Stimulated activated CD8-positive, alpha-beta memory T cell treated with anti-CD3 and anti-CD28 coated beads, Interleukin-15, amount 100 ng/mL, for 4 hours (primary cell): ENCODE measurements around the gene SLC35F3.
A peak's percentile ranks its signal among the peaks of the same experiment; 100 is the strongest.
"Not testable (repeated sequence)": the region's sequence is repeated elsewhere in the genome, so short reads cannot be mapped to it uniquely, and the experiment has no call there.

Experiments used
- DNase-seq, 2 donors: peaks; one replicate each; pipeline ENCODE4 v3.0.0-alpha.2; 2020; ENCODE audit warnings: low read depth in 2 of 2

Gene SLC35F3

DNA sequence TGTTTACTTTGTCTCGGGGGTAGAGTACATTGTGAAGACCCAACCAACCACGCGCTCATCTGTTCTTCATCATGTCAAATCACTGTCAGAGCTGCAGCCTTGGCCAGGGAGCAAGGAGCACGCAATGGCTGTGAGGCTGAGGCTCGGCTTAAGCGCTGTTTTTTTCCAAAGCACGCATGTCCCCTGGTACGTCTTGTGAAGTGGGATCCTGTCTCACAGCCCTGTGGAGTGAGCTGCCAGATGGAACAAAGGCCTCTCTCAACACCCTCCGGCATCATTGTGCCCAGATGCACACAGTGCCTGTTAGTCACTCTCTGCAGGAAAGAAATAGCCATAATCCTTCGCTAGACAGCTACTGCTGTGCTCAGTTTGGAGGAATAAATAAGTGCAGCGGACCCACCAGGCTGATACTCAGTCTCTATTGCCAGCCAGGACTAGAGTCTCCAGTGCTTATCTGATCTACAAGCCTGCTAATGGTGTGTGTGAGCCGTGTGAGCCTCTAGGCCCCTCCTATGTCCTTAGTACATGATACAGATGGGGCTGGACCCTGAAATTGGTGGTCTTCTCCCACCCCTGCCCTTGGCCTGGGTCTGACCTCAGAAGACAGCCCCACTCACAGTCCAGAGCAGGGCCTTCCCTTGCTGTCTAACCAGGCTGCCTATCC lies 377.5 kb downstream of the SLC35F3 start:
- no peak for DNase-seq

DNA sequence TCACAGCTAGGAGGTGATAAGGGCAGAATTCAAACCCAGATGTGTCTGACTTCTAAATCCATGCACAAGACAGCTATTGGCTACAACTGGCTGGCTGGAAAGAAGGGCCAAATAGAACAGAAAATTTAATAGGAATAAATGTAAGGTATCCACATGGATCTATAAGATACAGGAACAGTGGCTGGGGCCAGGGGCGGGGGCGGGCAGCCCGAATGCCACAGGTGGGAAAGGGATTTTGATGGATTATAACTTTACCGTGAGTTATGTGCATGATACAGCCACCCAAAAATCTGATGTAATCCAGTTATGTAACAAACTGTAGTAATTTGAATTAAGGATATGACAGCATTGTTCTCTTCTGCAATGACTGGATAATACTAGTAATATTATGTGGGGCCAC lies 381.7 kb downstream of the SLC35F3 start:
- DNase-seq = no peak

DNA sequence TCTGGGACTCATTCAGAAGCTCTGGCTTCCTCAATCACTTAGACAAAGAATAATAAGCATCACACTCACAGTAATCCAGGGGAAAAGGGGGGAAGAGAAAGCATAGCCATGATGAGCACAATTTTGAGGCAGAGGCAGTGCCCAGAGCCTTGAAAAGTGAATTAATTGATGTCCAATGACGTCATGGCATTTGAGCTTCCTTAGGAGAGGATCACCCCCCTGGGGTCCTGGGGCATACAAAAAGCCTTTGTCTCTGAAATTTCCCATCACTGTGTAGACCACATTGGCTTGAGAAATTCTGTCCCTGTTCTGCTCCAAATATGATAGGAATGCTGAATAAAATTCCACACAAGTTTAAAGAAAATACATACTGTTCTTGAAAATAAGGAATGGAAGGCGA lies 384.5 kb downstream of the SLC35F3 start:
- no peak for DNase-seq

DNA sequence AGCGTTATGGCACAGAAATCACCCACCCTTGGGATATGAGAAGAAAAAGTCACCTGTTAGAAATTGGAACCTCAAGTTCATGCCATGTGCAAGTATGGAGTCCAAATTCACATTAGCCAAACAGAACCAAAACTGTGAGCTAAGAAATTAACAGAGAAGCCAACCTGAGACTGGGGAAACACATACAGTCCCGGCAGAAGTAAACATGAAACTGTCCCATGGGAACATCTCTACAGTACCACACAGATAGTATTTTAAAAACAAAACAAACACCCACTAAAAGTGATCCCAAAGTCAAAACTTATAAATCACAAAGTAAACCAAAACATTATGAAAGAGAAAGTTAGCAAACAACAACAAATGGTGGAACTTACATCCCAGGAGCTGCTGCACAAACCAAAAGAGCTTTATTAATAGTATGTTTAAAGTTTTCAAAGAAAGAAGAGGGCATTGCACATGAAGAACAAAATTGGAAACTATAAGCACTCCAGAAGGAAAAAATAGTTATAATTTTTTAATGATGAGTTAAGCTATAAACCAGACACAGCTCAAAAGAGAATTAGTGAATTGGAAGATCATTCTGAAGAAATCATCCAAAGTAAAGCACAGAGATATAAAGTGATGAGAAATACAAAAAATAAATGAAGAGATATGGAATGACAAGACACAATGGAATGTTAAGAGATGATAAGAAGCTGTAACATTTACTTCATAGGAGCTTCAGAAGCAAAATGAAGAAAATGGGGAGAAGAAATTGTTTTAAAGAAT lies 385.2 kb downstream of the SLC35F3 start:
- DNase-seq = no peak

DNA sequence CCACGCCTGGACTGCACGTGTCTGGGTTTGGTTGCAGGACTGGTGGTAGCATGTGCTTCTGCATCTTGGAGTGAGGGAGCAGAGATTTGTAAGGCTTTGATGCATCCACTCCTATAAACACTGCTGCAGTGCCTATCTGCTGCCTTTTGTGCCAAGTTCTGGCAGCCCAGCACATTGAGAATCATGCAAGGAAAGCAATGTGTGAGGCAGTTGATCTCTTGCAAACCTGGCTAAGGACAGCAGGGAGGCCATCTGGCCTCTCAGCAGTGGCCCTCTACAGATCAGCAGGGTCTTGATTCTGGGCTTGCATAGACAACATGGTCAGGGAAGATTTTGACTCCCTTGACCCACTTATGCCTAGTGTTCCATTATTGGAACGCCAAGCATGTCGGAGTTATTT lies 387.5 kb downstream of the SLC35F3 start:
- no peak for DNase-seq

DNA sequence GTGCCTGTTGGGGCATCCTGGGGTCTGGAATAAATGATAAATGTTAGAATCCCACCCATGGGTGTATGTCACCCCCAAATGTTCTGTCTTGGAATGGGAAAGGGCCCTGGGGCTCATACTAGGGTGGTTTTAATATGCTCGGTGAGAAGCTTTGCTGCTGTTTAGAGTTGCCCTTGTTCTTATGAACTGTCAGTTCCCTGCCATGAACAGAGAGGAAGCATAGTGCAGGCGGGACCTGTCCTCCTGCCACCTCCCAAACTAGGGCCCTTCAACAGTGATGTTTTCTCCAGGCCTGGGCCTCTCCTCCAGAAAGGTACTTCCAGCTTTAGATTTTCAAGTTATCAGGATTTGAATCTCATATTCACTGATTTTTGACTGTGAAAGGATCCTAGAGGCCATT lies 388.1 kb downstream of the SLC35F3 start:
- DNase-seq = no peak

DNA sequence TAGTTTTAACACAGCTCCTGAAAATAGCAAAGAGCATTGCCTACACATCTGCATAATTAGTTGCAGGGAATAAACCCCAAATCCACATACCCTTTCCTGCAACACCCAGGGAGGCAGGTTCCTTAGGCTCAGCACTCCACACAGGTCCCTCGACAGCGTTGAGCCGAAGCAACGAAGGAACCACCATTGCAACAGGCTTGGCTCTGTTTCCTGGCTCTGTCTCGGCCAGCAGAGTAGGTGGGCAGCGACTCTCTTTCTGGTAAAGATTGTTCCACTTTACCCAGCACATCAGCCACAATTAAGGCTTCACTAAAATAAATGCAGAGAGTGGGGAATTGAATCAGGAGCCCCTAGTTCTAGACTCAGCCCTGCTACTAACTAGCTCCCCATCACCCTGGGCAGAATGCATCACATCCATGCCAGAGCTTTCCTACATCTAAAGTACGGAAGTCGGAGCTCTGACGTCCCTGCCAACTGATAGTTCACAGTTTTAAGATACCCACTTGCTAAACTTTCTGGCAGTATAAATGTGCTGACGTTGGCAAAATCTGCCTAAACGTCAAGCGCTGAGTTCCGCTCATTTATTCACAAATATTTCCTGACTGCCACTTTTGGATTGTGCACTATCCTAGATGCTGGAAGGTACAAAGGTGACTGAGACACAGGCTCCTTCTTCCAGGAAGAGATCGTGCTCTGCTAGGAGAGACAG lies 389.8 kb downstream of the SLC35F3 start:
- no peak for DNase-seq

DNA sequence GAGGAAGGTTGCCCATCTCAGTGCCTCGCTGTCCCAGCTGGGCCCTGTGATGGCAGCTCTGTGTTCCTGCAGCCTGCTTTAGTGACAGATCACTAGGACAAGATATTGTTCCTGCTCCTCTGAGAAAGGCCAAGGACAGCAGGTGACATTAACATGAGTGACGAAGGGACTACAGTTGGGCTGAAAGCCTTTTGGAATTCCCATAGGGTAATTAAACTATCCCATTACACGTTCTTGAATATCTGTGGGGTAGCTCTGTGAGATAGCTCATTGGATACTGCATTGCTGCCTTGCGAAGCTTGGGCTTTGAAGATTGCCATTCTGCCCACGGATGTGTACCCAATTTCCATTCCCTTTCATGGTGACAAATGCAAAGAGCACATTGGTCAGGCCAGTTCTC lies 390.6 kb downstream of the SLC35F3 start:
- no peak for DNase-seq

DNA sequence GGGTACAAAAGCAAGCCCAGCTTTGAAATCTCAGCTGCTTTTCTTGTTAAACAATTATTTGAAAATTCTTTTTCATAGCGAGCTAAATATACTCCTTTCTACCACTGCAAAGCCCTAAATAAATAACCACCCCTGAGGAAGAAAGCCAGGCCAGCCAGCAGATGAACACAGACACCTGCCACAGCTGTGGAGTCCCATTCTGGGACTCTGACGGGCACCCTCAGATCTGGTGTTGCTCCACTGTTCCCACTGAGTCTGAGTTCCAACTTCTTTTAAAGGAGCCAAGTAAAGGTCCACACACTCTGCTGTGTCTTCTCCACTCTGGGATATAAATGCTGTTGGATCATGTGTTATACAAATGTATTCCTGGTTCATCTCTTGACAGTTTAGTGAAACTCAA lies 391.1 kb downstream of the SLC35F3 start:
- no peak for DNase-seq

DNA sequence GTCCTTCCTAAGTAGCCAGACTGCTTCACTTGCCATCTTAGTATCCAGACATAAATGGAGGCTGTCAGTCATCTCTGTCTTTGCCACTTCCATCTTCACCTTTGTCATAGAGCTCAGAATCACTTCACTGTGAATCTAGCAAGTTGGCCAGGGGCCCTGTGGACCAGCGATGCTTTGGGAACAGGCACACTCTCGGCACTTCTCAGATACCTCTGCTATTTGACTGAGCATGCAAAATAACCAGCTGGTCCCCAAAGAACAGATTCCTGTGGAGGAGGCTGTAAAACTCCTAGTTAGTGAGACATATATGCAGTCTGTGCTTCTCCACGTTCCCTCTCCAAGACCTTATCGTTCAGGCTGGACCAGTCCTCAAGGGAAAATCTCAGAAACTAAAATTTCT lies 392.0 kb downstream of the SLC35F3 start:
- DNase-seq = no peak

DNA sequence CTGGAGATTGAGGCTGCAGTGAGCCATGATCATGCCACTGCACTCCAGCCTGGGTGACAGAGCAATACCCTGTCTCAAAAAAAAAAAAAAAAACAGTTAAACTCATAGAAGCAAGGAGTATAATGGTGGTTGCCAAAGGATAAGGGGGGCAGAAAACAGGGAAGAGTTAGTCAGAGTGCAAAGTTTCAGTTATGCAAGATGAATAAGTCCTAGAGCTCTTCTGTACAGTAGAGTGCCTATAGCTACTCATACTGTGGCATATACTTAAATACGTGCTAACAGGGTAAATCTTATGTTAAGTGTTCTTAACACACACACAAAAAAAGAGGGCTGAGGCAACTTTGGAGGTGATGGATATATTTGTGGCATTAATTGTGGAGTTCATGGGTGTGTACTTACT lies 393.2 kb downstream of the SLC35F3 start:
- DNase-seq = no peak

DNA sequence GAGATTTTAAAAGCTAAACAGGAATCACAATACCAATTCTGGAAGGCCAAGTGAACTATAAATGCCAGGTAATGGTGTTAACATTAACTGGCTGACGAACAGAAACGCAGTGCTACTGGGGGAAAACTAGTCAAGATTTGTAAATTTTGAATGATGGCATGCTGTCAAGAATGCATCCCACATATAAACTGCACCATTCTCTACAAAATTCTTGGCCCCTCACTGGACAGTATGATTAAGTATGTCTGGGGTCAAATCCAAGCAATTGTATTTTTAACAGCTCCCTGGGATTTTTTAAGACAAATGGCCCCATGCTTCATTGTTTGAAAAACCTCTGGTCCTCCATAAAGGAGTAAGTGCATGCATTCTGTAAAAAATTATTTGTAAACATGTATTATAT lies 395.6 kb downstream of the SLC35F3 start:
- no peak for DNase-seq

DNA sequence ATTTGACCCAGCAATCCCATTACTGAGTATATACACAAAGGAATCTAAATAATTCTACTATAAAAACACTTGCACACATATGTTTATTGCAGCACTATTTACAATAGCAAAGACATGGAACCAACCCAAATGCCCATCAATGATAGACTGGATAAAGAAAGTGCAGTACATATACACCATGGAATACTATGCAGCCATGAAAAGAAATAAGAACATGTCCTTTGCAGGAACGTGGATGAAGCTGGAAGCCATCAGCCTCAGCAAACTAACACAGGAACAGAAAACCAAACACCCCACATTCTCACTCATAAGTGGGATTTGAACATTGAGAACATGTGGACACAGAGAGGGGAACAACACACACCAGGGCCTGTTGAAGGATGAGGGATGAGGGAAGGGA lies 397.2 kb downstream of the SLC35F3 start:
- DNase-seq = not testable (repeated sequence)

DNA sequence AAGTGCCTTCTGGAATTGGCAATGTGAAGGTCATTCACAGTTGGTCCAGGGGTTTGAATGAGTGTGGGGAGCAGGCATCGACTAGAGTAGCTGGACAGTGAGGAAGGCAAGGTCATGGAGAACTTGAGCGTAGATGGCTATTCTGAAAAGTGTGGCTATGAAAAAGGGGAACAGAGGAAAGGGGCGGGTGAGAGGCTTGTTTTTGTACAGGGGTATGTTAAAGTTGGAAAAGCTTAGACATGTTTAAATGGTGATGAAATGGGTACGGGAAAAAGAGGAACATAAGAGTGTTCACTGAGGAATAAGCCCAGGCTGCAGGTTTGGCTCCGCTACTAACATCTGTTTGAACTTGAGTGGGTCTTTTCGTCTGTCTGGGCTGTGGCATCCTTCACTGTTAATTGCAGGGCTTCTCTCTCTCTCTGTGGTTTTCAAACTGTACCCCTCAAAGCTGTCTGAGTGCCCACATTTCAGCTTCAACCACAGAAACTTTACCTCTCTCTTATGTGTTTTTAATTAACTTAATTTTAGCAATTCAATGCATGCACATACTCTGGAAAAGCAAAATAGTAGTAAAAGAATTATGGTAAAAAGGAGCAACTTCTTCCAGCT lies 398.0 kb downstream of the SLC35F3 start:
- no peak for DNase-seq

DNA sequence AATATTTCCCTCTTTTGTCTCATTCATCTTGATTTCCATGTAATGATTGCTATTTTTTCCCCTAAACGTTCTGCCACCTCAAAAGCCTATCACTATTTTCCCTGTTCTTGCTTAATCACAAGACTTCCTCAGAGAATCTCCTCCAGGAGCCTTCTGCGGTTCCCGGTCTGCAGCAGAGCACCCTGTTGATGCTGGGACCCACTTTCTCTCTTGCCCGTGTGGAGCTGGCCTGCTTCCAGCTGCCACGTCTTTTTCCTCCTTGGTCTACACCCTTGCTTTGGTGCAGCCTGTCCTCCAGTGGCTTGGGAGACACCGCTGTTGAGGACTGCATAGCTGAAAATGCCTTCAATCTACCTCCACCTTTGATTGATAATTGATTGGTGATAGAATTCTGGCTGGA lies 398.8 kb downstream of the SLC35F3 start:
- no peak for DNase-seq

DNA sequence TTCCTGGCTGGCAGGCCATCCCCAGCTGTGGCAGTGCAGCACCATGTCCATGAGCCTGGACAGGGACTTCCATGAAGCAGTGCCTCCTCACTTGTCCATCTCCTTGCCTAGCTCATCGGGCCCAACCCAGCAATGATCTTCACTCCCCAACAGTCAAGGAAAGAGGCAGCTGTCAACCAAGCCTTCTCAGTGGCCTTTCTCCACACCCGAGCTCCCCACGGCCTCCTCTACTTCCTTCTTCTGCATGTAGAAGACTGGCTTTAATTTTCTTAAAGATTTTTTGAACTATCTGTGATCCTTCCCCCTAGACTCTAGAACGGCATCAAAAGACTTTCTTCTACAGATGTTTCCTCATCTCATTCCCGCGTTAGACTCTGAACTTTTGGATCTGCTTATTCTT lies 403.2 kb downstream of the SLC35F3 start:
- no peak for DNase-seq

DNA sequence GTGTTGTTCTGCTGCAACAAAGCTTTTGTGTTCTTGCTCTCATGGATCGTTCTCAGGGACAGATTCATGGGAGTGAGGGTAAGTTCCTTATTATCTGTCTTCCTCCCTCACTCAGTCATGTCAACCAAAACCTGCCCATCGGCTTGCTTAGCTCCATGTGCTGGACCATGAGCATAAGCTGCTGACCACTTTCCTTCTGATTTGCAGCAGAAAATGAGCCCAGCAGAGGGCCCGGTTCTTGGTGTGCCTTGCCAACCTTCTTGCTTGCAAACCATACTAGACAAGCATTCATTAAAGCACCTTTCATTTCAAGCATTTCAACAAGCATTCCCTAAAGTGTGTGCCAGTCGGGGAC lies 404.7 kb downstream of the SLC35F3 start:
- DNase-seq = no peak

DNA sequence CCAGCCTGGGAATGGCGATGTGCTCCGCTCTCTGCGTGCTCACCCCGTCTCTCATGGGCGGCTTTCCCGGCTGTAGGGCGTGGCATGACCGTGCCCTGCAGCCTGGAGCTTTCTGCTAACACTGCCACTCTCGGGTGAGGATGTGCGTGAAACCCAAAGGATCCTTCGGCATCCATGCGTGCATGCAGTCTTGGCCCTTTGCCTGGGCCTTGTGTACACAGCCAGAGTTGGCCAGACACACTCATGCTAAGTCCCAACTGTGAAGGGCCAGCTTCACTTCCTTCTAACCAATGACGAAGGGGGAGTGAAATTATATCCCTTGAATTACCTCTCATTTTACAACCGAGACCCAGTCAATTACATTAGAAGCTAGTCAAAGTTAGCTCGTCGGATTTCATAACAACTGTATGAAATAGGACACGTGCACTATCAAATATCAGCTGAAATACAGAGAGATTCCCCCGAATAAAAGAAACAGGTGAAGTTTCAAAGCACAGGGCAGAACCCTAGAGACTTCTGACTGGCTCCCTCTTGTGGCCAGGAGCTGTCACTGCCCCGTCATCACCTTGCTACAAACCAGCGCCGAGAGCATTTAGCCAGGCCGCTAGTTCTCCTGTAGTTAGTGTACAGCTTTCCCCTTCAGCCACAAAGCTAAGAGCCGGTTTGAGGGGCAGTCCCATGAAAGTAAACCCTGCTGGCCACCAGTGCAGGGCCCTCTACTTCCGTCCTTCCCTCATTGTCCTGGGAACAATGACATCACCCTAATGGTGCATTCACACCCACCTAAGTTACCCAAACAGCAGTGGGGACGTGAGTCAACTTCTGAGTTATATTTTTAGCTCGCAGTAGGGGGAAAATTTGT lies 405.4 kb downstream of the SLC35F3 start:
- peak; percentile 23 to 43 for DNase-seq

DNA sequence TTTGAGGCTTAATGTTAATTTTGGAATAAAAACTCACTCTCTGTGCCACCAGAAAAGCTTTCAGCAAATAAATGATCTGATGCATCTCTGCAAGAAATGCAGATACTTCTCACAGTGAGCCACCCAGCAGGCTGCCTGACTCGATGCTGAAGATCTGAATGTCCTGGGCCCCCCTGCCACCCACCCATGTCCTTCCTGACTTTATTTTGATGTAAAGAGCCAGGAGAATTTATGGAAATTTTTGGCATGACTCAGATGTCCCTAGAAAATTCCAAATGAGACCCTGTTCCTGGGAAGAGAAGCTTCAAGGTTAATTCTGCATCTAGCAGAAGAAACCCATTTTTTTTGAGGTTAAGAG lies 406.0 kb downstream of the SLC35F3 start:
- no peak for DNase-seq

DNA sequence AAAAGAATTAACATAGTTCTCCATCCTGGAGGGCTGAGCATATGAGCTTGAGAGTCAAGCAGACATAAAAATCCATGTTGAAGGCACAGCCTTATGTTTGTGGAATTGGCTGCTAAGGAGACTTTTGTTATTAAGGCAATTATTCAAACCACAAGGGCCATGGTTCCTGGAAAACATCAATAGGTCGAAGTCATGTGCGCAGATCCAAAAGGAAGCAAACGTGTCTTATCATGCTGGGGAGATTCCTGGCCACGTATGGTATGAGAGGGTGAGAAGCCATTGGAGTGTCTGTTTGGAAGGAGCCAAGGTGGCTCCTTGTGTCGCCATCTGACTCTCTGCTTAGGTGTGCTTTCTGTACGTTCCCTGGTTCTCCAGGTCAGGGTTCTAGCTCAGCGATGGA lies 406.9 kb downstream of the SLC35F3 start:
- DNase-seq = no peak

DNA sequence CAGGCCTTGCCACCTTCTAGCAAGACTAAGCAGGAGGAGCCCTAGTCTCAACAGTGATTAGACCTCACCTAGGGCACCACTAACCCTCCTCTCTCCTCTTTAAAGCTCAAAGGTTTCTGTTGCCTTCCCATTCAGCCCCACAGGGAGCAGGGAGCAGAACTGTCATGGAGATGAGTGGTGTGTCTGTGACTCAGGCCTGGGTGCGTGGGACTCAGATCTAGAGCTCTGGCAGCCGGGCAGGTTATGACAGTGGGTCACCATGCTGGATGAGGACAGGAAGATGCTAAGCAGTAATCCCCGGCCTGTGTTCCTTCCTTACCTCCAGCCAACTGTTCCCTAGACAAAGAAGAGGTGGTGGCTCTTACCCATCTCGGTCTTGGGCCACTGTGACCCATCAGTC lies 408.7 kb downstream of the SLC35F3 start:
- DNase-seq = no peak

DNA sequence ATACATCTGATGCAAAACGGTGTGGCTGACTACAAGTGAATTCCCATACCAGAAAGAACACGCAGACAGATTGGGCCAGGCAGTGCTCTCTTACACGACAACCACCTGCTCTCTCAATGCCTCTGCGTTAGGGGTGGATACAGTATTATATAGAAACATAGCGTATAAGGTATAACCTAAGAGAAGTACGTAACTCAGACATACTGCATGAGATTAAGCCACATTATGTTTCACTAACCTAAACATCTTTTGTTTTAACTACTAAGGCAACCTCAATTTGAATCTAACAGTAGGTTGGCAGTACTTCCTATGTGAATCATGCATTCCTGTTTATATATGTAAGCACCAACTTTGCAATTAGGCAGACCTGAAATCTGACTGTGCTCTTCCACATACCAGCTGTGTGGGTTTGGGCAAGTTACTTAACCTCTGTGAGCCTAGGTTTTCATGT lies 410.6 kb downstream of the SLC35F3 start:
- DNase-seq = no peak
